ENCODE data around the gene NOS1. TPM values are rescaled to one million over a fixed set of nuclear protein-coding genes. Genes with fewer than 3 reads are reported as not detected.
"Not testable (repeated sequence)": the region's sequence is repeated elsewhere in the genome, so short reads cannot be mapped to it uniquely, and the experiment has no call there.

The NOS1 gene
- total and polyA plus RNA-seq, 7 experiments from 2014 or later: not detected

- Histone ChIP-seq H3K4me3 (ENCODE audit: low read length) (peak overlapping the region; percentile 59), H3K9me3 (ENCODE audit: control insufficient read depth in 2 of 3, low read length in 3 of 3) (no peaks in the 10 kb centered on the region), H3K27me3 (ENCODE audit: control insufficient read depth in 2 of 2, insufficient read depth in 2 of 2, low read length in 2 of 2) (no peaks in the 10 kb centered on the region), H3K36me3 (ENCODE audit: control insufficient read depth in 2 of 3, insufficient read depth in 3 of 3, low read length in 3 of 3) (peaks cover 0 to 26% (median 0%) of the 10 kb centered on the region in 3 experiments), H3K27ac (ENCODE audit: low read depth, low read length) (peak overlapping the region; percentile 77), H3K4me1 (ENCODE audit: control insufficient read depth in 2 of 2, insufficient read depth in 2 of 2, low read length in 2 of 2) (peaks cover 8 to 11% of the 10 kb centered on the region in 2 donors)
- Mint-ChIP-seq H3K27ac (peak overlapping the region; percentile 85 to 95 (median 93)), H3K27me3 (peaks cover 0 to 12% (median 0%) of the 10 kb centered on the region in 5 donors), H3K36me3 (peaks cover 3 to 23% (median 13%) of the 10 kb centered on the region in 5 donors), H3K4me3 (peak overlapping the region; percentile 93 to 97 (median 95)), H3K9me3 (peaks cover 0 to 5% (median 0%) of the 10 kb centered on the region in 11 donors), H3K4me1 (peaks cover 13 to 59% (median 34%) of the 10 kb centered on the region in 7 donors)
- CTCF ChIA-PET: interaction anchor here (0.6 kb wide), 1 partner anchor 21 kb away, joined by 4 read pairs; no protein-coding TSS in a partner anchor
- POLR2A ChIA-PET: no interaction called here
- ATAC-seq: no peak
- intact Hi-C loops (cut with micrococcal nuclease): loop anchor here in 1 of 2 donors (2.0 to 5.0 kb wide), 3 partner anchors 14 to 948 kb away; partner anchors contain the start of genes PEBP1 and WSB2
- no peak for DNase-seq
Observed at GRCh38 chr12:117188961-117189724, 172.3 kb downstream of the NOS1 start.

- Mint-ChIP-seq H3K9me3 (peaks cover 0 to 1% (median 0%) of the 10 kb centered on the region in 11 donors), H3K4me1 (peaks cover 13 to 55% (median 38%) of the 10 kb centered on the region in 7 donors), H3K27ac (peak overlapping the region in 6 of 9 donors; percentile 41 to 93 (median 85)), H3K4me3 (peak overlapping the region; percentile 47 to 97 (median 95)), H3K27me3 (peaks cover 0 to 9% (median 0%) of the 10 kb centered on the region in 5 donors), H3K36me3 (peaks cover 3 to 30% (median 21%) of the 10 kb centered on the region in 5 donors)
- H3K4me1 ChIP-seq (ENCODE audit: control insufficient read depth in 2 of 2, insufficient read depth in 2 of 2, low read length in 2 of 2): peaks cover 8 to 11% of the 10 kb centered on the region in 2 donors
- H3K36me3 ChIP-seq (ENCODE audit: control insufficient read depth in 2 of 3, insufficient read depth in 3 of 3, low read length in 3 of 3): peaks cover 0 to 33% (median 0%) of the 10 kb centered on the region in 3 experiments
- ChIA-PET POLR2A (interaction anchor here (0.5 kb wide), 1 partner anchor 54 kb away, joined by 3 read pairs; no protein-coding TSS in a partner anchor), CTCF (no interaction called here)
- H3K27ac ChIP-seq (ENCODE audit: low read depth, low read length): no peak overlapping the region
- intact Hi-C loops (cut with micrococcal nuclease): loop anchor here in 1 of 2 donors (2.0 to 5.0 kb wide), 3 partner anchors 13 to 949 kb away; partner anchors contain the start of genes PEBP1 and WSB2
- no peaks in the 10 kb centered on the region for H3K27me3 ChIP-seq (ENCODE audit: control insufficient read depth in 2 of 2, insufficient read depth in 2 of 2, low read length in 2 of 2)
- no peak for DNase-seq
- no peaks in the 10 kb centered on the region for H3K9me3 ChIP-seq (ENCODE audit: control insufficient read depth in 2 of 3, low read length in 3 of 3)
- ATAC-seq: no peak
- H3K4me3 ChIP-seq (ENCODE audit: low read length): no peak overlapping the region
Observed at GRCh38 chr12:117188121-117188665, 173.2 kb downstream of the NOS1 start.

GRCh38 chr12:117187421-117187820, 174.0 kb downstream of the NOS1 start:
- no peak overlapping the region for H3K27ac ChIP-seq (ENCODE audit: low read depth, low read length)
- peaks cover 8 to 11% of the 10 kb centered on the region in 2 donors for H3K4me1 ChIP-seq (ENCODE audit: control insufficient read depth in 2 of 2, insufficient read depth in 2 of 2, low read length in 2 of 2)
- POLR2A ChIA-PET: interaction anchor here (0.5 kb wide), 1 partner anchor 53 kb away, joined by 3 read pairs; no protein-coding TSS in a partner anchor
- Mint-ChIP-seq H3K4me1 (peaks cover 13 to 55% (median 38%) of the 10 kb centered on the region in 7 donors), H3K27me3 (peaks cover 0 to 5% (median 0%) of the 10 kb centered on the region in 5 donors), H3K4me3 (peak overlapping the region in 4 of 10 donors; percentile 9 to 62 (median 13)), H3K27ac (peak overlapping the region in 1 of 9 donors; percentile 24), H3K36me3 (peaks cover 3 to 32% (median 23%) of the 10 kb centered on the region in 5 donors), H3K9me3 (peaks cover 0 to 1% (median 0%) of the 10 kb centered on the region in 11 donors)
- no peak overlapping the region for H3K4me3 ChIP-seq (ENCODE audit: low read length)
- no peaks in the 10 kb centered on the region for H3K27me3 ChIP-seq (ENCODE audit: control insufficient read depth in 2 of 2, insufficient read depth in 2 of 2, low read length in 2 of 2)
- intact Hi-C loops (cut with micrococcal nuclease): loop anchor here in 1 of 2 donors (5.0 kb wide), 2 partner anchors 875 to 950 kb away; partner anchors contain the start of genes PEBP1 and WSB2
- CTCF ChIA-PET: no interaction called here
- peaks cover 0 to 41% (median 0%) of the 10 kb centered on the region in 3 experiments for H3K36me3 ChIP-seq (ENCODE audit: control insufficient read depth in 2 of 3, insufficient read depth in 3 of 3, low read length in 3 of 3)
- ATAC-seq (no peak), DNase-seq (no peak)
- no peaks in the 10 kb centered on the region for H3K9me3 ChIP-seq (ENCODE audit: control insufficient read depth in 2 of 3, low read length in 3 of 3)

GRCh38 chr12:117182866-117183265, 178.6 kb downstream of the NOS1 start:
- H3K27ac Mint-ChIP-seq: no peak overlapping the region
- peaks cover 5 to 75% (median 11%) of the 10 kb centered on the region in 3 experiments for H3K36me3 ChIP-seq (ENCODE audit: control insufficient read depth in 2 of 3, insufficient read depth in 3 of 3, low read length in 3 of 3)
- H3K9me3 Mint-ChIP-seq: peaks cover 0 to 2% (median 0%) of the 10 kb centered on the region in 11 donors
- DNase-seq: no peak
- no peaks in the 10 kb centered on the region for H3K4me1 ChIP-seq (ENCODE audit: control insufficient read depth in 2 of 2, insufficient read depth in 2 of 2, low read length in 2 of 2)
- intact Hi-C loops (cut with micrococcal nuclease): no loop called here
- ChIA-PET POLR2A (interaction anchor here (0.6 to 1.4 kb wide), 4 partner anchors 13 to 1222 kb away, joined by 3 to 7 read pairs (median 3); no protein-coding TSS in a partner anchor), CTCF (interaction anchor here (0.6 to 0.7 kb wide), 2 partner anchors 241 to 454 kb away, joined by 3 to 4 read pairs; no protein-coding TSS in a partner anchor)
- H3K4me1 Mint-ChIP-seq: peaks cover 5 to 45% (median 36%) of the 10 kb centered on the region in 7 donors
- H3K27ac ChIP-seq (ENCODE audit: low read depth, low read length): no peak overlapping the region
- no peaks in the 10 kb centered on the region for H3K27me3 Mint-ChIP-seq
- H3K36me3 Mint-ChIP-seq: peaks cover 7 to 69% (median 53%) of the 10 kb centered on the region in 5 donors
- no peak overlapping the region for H3K4me3 ChIP-seq (ENCODE audit: low read length)
- no peaks in the 10 kb centered on the region for H3K9me3 ChIP-seq (ENCODE audit: control insufficient read depth in 2 of 3, low read length in 3 of 3)
- H3K27me3 ChIP-seq (ENCODE audit: control insufficient read depth in 2 of 2, insufficient read depth in 2 of 2, low read length in 2 of 2): no peaks in the 10 kb centered on the region
- H3K4me3 Mint-ChIP-seq: no peak overlapping the region
- no peak for ATAC-seq

- POLR2A ChIA-PET: interaction anchor here (0.6 to 1.3 kb wide), 2 partner anchors 9 to 880 kb away, joined by 3 to 5 read pairs; partner anchors contain the start of gene FBXO21
- H3K27ac Mint-ChIP-seq, CTCF ChIA-PET: not testable (repeated sequence)
Observed at GRCh38 chr12:117181468-117181843, 180.0 kb downstream of the NOS1 start.

GRCh38 chr12:117180758-117181467, 180.5 kb downstream of the NOS1 start:
- CTCF ChIA-PET: no interaction called here

More at GRCh38 chr12:117181468-117181843, 180.0 kb downstream of the NOS1 start:
- H3K4me3 ChIP-seq (ENCODE audit: low read length); H3K27ac ChIP-seq (ENCODE audit: low read depth, low read length); H3K9me3 ChIP-seq (ENCODE audit: control insufficient read depth in 2 of 3, low read length in 3 of 3); H3K9me3 Mint-ChIP-seq; H3K27me3 ChIP-seq (ENCODE audit: control insufficient read depth in 2 of 2, insufficient read depth in 2 of 2, low read length in 2 of 2); DNase-seq; H3K27me3 Mint-ChIP-seq; ATAC-seq; intact Hi-C loops (cut with micrococcal nuclease); H3K4me1 ChIP-seq (ENCODE audit: control insufficient read depth in 2 of 2, insufficient read depth in 2 of 2, low read length in 2 of 2); H3K4me3 Mint-ChIP-seq: not testable (repeated sequence)
- peaks cover 2 to 39% (median 32%) of the 10 kb centered on the region in 7 donors for H3K4me1 Mint-ChIP-seq
- H3K36me3 ChIP-seq (ENCODE audit: control insufficient read depth in 2 of 3, insufficient read depth in 3 of 3, low read length in 3 of 3): peaks cover 15 to 82% (median 20%) of the 10 kb centered on the region in 3 experiments
- peaks cover 10 to 68% (median 55%) of the 10 kb centered on the region in 5 donors for H3K36me3 Mint-ChIP-seq

More at GRCh38 chr12:117180758-117181467, 180.5 kb downstream of the NOS1 start:
- Mint-ChIP-seq H3K4me3 (no peak overlapping the region), H3K27me3 (no peaks in the 10 kb centered on the region), H3K4me1 (peaks cover 2 to 39% (median 35%) of the 10 kb centered on the region in 7 donors), H3K9me3 (peaks cover 0 to 2% (median 0%) of the 10 kb centered on the region in 11 donors), H3K36me3 (peaks cover 15 to 69% (median 61%) of the 10 kb centered on the region in 5 donors), H3K27ac (no peak overlapping the region)
- no peaks in the 10 kb centered on the region for H3K4me1 ChIP-seq (ENCODE audit: control insufficient read depth in 2 of 2, insufficient read depth in 2 of 2, low read length in 2 of 2)
- no peak for ATAC-seq
- no peak overlapping the region for H3K27ac ChIP-seq (ENCODE audit: low read depth, low read length)
- POLR2A ChIA-PET: interaction anchor here (1.3 kb wide), 1 partner anchor 9 kb away, joined by 5 read pairs; the partner anchor contains the start of gene FBXO21
- H3K27me3 ChIP-seq (ENCODE audit: control insufficient read depth in 2 of 2, insufficient read depth in 2 of 2, low read length in 2 of 2): no peaks in the 10 kb centered on the region
- DNase-seq: no peak
- H3K36me3 ChIP-seq (ENCODE audit: control insufficient read depth in 2 of 3, insufficient read depth in 3 of 3, low read length in 3 of 3): peaks cover 20 to 82% (median 20%) of the 10 kb centered on the region in 3 experiments
- H3K9me3 ChIP-seq (ENCODE audit: control insufficient read depth in 2 of 3, low read length in 3 of 3): no peaks in the 10 kb centered on the region
- intact Hi-C loops (cut with micrococcal nuclease): no loop called here
- no peak overlapping the region for H3K4me3 ChIP-seq (ENCODE audit: low read length)

Data from naive thymus-derived CD4-positive, alpha-beta T cell (primary cell).